Smooth muscle cell (in vitro differentiated cells): ENCODE measurements around the gene SLC9A3. TPM values are rescaled to one million over a fixed set of nuclear protein-coding genes. Genes with fewer than 3 reads are reported as not detected.

ENCODE experiments used
- DNase-seq: peaks from one replicate; lab custom pipeline; 2025; ENCODE audit not compliant: unreplicated experiment; lab: John Stamatoyannopoulos, UW
- H2AFZ ChIP-seq: fragments of 200-600 bp; sonication (generic); 2 replicates; pipeline ENCODE4 v1.6.0; 2016; ENCODE audit warnings: antibody characterized with exemption, low read depth, mild to moderate bottlenecking
- H3F3A ChIP-seq: fragments of 200-600 bp; sonication (generic); 2 replicates; pipeline ENCODE4 v1.6.0; 2017; ENCODE audit warnings: antibody characterized with exemption, low read depth
- H3K27ac ChIP-seq: fragments of 200-600 bp; sonication (generic); 2 replicates; pipeline ENCODE4 v1.5.1; 2016; ENCODE audit warnings: low read depth, mild to moderate bottlenecking
- H3K27me3 ChIP-seq: fragments of 200-600 bp; sonication (generic); 2 replicates; pipeline ENCODE4 v1.6.1; 2016; ENCODE audit warnings: low read depth, mild to moderate bottlenecking
- H3K36me3 ChIP-seq: fragments of 200-600 bp; sonication (generic); 2 replicates; pipeline ENCODE4 v1.5.1; 2016; ENCODE audit warnings: low read depth
- H3K4me1 ChIP-seq: fragments of 200-600 bp; sonication (generic); 2 replicates; pipeline ENCODE4 v1.5.1; 2016; ENCODE audit warnings: low read depth
- H3K4me2 ChIP-seq: fragments of 200-600 bp; sonication (generic); 2 replicates; pipeline ENCODE4 v1.6.0; 2016; ENCODE audit warnings: mild to moderate bottlenecking
- H3K4me3 ChIP-seq: fragments of 200-600 bp; sonication (generic); 2 replicates; pipeline ENCODE4 v1.5.1; 2016; ENCODE audit warnings: mild to moderate bottlenecking
- H3K79me2 ChIP-seq: fragments of 200-600 bp; sonication (generic); 2 replicates; pipeline ENCODE4 v1.6.0; 2016; ENCODE audit warnings: low read depth, mild to moderate bottlenecking
- H3K9ac ChIP-seq: fragments of 200-600 bp; sonication (generic); 2 replicates; pipeline ENCODE4 v1.6.0; 2016; ENCODE audit warnings: low read depth
- H3K9me3 ChIP-seq: fragments of 200-600 bp; sonication (generic); replicated peaks from 2 replicates; pipeline ENCODE4 v1.5.1; 2016; ENCODE audit warnings: low read depth
- H4K20me1 ChIP-seq: fragments of 200-600 bp; sonication (generic); 2 replicates; pipeline ENCODE4 v1.6.0; 2016; ENCODE audit warnings: low read depth
- CTCF ChIP-seq: fragments of 200-600 bp; sonication (generic); IDR thresholded peaks from 2 replicates; pipeline ENCODE4 v1.5.1; 2017; ENCODE audit warnings: borderline replicate concordance, mild to moderate bottlenecking, antibody characterized with exemption; ENCODE audit not compliant: insufficient read depth, poor library complexity, severe bottlenecking
- WGBS: methylation state at CpG from one replicate; pipeline ENCODE4 v1.1.7; 2016; ENCODE audit warnings: low lambda C conversion rate; 5-methylcytosine and 5-hydroxymethylcytosine counted together
- polyA plus RNA-seq: library from polyadenylated mRNA; unstranded; fragments of >200 nt; fragmentation: Nextera tagmentation; extraction: Ambion mirVana; gene quantifications from 2 replicates; pipeline ENCODE4 v1.2.1, GENCODE V29; 2016
- total RNA-seq: library from RNA; depleted of rRNA; stranded (reverse); fragments of >200 nt; gene quantifications from 2 replicates; pipeline ENCODE4 v1.2.3, GENCODE V29; 2014

Gene SLC9A3
- total and polyA plus RNA-seq, 2 experiments from 2014 or later, result 1.1 to 1.8 TPM

- TF ChIP-seq CTCF, result no peak
- peaks cover 6% of the 10 kb centered on the region for H3K27me3 ChIP-seq
- H3K9ac ChIP-seq, result no peak overlapping the region
- no peak overlapping the region for H3K27ac ChIP-seq
- H3K4me1 ChIP-seq, result no peaks in the 10 kb centered on the region
- H3F3A ChIP-seq, result no peaks in the 10 kb centered on the region
- H3K9me3 ChIP-seq, result no peaks in the 10 kb centered on the region
- H3K79me2 ChIP-seq, result no peaks in the 10 kb centered on the region
- H3K4me2 ChIP-seq, result no peak overlapping the region
- DNase-seq, result no peak
- H2AFZ ChIP-seq, result no peak overlapping the region
- H4K20me1 ChIP-seq, result no peaks in the 10 kb centered on the region
- no peaks in the 10 kb centered on the region for H3K36me3 ChIP-seq
- 93% methylated on average over 13 of the region's 13 CpGs for WGBS
- no peak overlapping the region for H3K4me3 ChIP-seq
Measured at GRCh38 chr5:567664-568060, 43.4 kb upstream of the SLC9A3 start.

- DNase-seq, result no peak
- WGBS, result 90% methylated on average over 16 of the region's 16 CpGs
- H3K27ac ChIP-seq, result no peak overlapping the region
- no peaks in the 10 kb centered on the region for H3K4me1 ChIP-seq
- H3K9me3 ChIP-seq, result no peaks in the 10 kb centered on the region
- no peak overlapping the region for H2AFZ ChIP-seq
- H3K4me3 ChIP-seq, result no peak overlapping the region
- H3K27me3 ChIP-seq, result peaks cover 6% of the 10 kb centered on the region
- H3K9ac ChIP-seq, result no peak overlapping the region
- H4K20me1 ChIP-seq, result no peaks in the 10 kb centered on the region
- no peak overlapping the region for H3K4me2 ChIP-seq
- H3F3A ChIP-seq, result no peaks in the 10 kb centered on the region
- H3K36me3 ChIP-seq, result no peaks in the 10 kb centered on the region
- H3K79me2 ChIP-seq, result no peaks in the 10 kb centered on the region
- TF ChIP-seq CTCF, result no peak
Measured at GRCh38 chr5:566636-567309, 42.5 kb upstream of the SLC9A3 start.

- Histone ChIP-seq H2AFZ (no peak overlapping the region), H3K4me2 (peak overlapping the region; percentile 8), H3K4me1 (no peaks in the 10 kb centered on the region), H3F3A (no peaks in the 10 kb centered on the region), H3K27me3 (peaks cover 6% of the 10 kb centered on the region), H3K36me3 (no peaks in the 10 kb centered on the region), H3K27ac (no peak overlapping the region), H3K4me3 (peak overlapping the region; percentile 13), H3K9me3 (no peaks in the 10 kb centered on the region), H3K79me2 (no peaks in the 10 kb centered on the region), H4K20me1 (no peaks in the 10 kb centered on the region), H3K9ac (no peak overlapping the region)
- WGBS, result 66% methylated on average over 20 of the region's 20 CpGs
- DNase-seq, result no peak
- TF ChIP-seq CTCF, result no peak
Measured at GRCh38 chr5:565782-566440, 41.7 kb upstream of the SLC9A3 start.

GRCh38 chr5:561408-561807 lies 37.2 kb upstream of the SLC9A3 start:
- Histone ChIP-seq H3K27ac (no peak overlapping the region), H3K4me3 (no peak overlapping the region), H3F3A (no peaks in the 10 kb centered on the region), H3K4me2 (no peak overlapping the region), H3K4me1 (no peaks in the 10 kb centered on the region), H2AFZ (no peak overlapping the region), H3K79me2 (no peaks in the 10 kb centered on the region), H3K9me3 (no peaks in the 10 kb centered on the region), H3K27me3 (peaks cover 9% of the 10 kb centered on the region), H3K9ac (no peak overlapping the region), H4K20me1 (no peaks in the 10 kb centered on the region), H3K36me3 (no peaks in the 10 kb centered on the region)
- WGBS, result 93% methylated on average over 21 of the region's 21 CpGs
- TF ChIP-seq CTCF, result no peak
- no peak for DNase-seq
